Central memory CD8-positive, alpha-beta T cell (primary cell): ENCODE results near the gene CCNI2.

Experiments used
- ATAC-seq: fragments of 150-1000 bp; cut with Tn5 transposase; replicated peaks from 2 replicates; pipeline ENCODE4 v1.10.0; 2022; ENCODE audit warnings: mild to moderate bottlenecking, moderate FRiP score, moderate number of reproducible peaks; ENCODE audit not compliant: poor library complexity, severe bottlenecking; ENCODE audit errors: extremely low read depth
- DNase-seq, 2 donors: peaks; one replicate each; pipeline ENCODE4 v3.0.0; 2021; ENCODE audit warnings: low spot score in 2 of 2
- H3K27ac Mint-ChIP-seq: one replicate; pipeline ENCODE4 v1.8.0; 2022; ENCODE audit warnings: low read depth, mild to moderate bottlenecking, moderate library complexity, mixed read lengths
- H3K27me3 Mint-ChIP-seq: one replicate; pipeline ENCODE4 v1.8.0; 2022; ENCODE audit warnings: mixed read lengths
- H3K36me3 Mint-ChIP-seq: one replicate; pipeline ENCODE4 v1.8.0; 2022; ENCODE audit warnings: mild to moderate bottlenecking, moderate library complexity, mixed read lengths; ENCODE audit not compliant: insufficient read depth
- H3K4me1 Mint-ChIP-seq: one replicate; pipeline ENCODE4 v1.8.0; 2022; ENCODE audit warnings: mixed read lengths
- H3K4me3 Mint-ChIP-seq: one replicate; pipeline ENCODE4 v1.8.0; 2022; ENCODE audit warnings: mild to moderate bottlenecking, moderate library complexity, mixed read lengths
- H3K9me3 Mint-ChIP-seq: one replicate; pipeline ENCODE4 v1.8.0; 2022; ENCODE audit warnings: mixed read lengths

The CCNI2 gene

DNA sequence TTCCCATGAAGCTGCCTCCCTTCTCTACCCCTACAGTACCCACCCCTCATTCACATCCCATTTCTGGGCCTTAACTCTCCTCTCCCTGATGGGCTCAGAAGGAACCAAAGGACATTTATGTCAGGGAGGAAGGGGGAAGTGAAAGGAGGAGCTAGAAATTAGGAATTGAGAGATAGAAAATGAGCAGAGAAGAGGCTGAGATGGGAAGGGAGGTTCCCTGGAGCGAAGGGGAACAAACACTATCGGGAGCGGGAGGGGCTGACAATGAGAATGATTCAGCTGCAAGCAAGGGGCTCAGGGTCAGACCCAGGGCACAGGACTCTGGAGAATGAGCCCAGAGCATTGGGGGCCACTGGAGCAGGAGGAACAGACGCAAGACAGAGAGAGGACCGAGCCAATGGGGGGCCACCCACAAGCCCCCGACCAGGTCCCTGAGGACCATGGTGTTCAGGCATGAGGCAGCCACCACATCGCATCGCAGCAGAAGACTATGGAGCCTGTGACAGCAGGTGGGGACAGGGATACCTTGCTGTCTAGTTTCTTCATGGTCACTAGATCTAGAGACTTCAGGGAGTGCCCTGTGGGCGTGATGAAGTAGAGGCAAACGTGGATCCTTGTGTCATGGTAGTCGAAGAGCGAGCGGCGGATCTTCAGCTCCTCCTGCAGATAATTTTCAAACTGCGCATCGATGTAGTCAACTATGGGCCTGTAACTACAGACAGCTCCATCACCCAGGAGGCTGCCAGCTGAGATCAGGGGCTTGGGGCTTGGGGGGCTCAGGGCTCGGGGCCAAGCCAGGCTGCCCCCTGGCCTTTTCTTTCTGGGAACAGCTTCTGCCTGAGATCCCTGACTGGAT, 16.2 kb downstream of the CCNI2 start:
- no peak for DNase-seq

DNA sequence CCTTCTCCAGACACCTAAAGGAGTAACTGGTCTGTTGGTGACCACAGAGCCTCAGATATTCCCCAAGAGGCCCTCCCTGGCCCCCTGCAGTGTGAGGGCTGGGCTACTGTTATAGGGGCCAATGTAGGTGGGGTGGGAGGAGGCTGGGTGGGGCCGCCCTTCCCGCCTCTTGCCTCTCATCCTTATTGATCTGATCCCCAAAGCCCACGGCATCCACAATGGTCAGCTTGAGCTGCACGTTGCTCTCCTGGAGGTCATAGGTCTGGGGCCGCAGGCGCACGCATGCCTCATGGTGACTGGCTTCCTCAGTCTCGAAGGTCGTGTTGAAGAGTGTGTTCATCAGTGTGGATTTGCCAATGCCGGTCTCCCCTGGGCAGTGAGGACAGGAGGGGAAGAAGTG, 16.8 kb downstream of the CCNI2 start:
- Mint-ChIP-seq H3K27ac (no peak overlapping the region), H3K27me3 (no peaks in the 10 kb centered on the region), H3K4me3 (no peak overlapping the region), H3K4me1 (peaks cover 8% of the 10 kb centered on the region), H3K36me3 (peaks cover 2% of the 10 kb centered on the region), H3K9me3 (no peaks in the 10 kb centered on the region)
- DNase-seq (no peak), ATAC-seq (no peak)

More for the DNA sequence above, 16.2 kb downstream of the CCNI2 start:
- Mint-ChIP-seq H3K9me3 (no peaks in the 10 kb centered on the region), H3K36me3 (peaks cover 4% of the 10 kb centered on the region), H3K27me3 (no peaks in the 10 kb centered on the region), H3K4me1 (peaks cover 8% of the 10 kb centered on the region), H3K27ac (no peak overlapping the region), H3K4me3 (no peak overlapping the region)
- ATAC-seq: no peak

DNA sequence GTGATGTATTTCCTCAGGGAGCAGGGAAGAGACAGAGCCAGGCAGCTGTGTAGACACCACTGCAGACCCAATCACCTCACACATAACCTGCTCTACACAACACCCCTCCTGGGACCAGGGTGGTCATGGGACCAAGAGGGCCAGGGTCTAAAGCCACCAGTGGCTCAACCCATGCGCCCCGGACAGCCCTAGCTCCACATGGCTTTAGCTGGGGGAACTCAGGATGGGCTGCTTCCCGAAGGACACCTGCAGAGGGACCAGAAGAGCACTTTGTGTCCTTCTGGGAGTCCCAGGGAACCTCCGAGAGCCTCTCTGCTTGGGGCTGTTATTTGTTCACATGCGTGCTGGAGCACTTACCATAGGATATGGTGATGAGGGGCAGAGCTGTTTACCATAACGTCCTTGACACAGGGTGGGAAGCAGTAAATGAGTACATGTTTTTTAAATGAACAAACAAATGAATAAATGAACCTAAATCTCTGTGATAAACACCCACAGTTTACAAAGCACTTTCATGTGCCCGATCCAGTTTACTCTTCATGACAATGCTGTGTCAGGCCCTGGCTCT, 17.5 kb downstream of the CCNI2 start:
- no peak overlapping the region for H3K4me3 Mint-ChIP-seq
- no peak for DNase-seq
- peaks cover 8% of the 10 kb centered on the region for H3K4me1 Mint-ChIP-seq
- no peak for ATAC-seq
- H3K9me3 Mint-ChIP-seq: no peaks in the 10 kb centered on the region
- no peak overlapping the region for H3K27ac Mint-ChIP-seq
- H3K36me3 Mint-ChIP-seq: peaks cover 2% of the 10 kb centered on the region
- H3K27me3 Mint-ChIP-seq: no peaks in the 10 kb centered on the region

- H3K27me3 Mint-ChIP-seq: no peaks in the 10 kb centered on the region
- no peak overlapping the region for H3K27ac Mint-ChIP-seq
- peaks cover 2% of the 10 kb centered on the region for H3K36me3 Mint-ChIP-seq
- DNase-seq (no peak), ATAC-seq (no peak)
- H3K4me3 Mint-ChIP-seq: no peak overlapping the region
- no peaks in the 10 kb centered on the region for H3K9me3 Mint-ChIP-seq
- H3K4me1 Mint-ChIP-seq: peaks cover 8% of the 10 kb centered on the region
These were observed 18.2 kb downstream of the CCNI2 start for GRCh38 chr5:132765311-132766019.

DNA sequence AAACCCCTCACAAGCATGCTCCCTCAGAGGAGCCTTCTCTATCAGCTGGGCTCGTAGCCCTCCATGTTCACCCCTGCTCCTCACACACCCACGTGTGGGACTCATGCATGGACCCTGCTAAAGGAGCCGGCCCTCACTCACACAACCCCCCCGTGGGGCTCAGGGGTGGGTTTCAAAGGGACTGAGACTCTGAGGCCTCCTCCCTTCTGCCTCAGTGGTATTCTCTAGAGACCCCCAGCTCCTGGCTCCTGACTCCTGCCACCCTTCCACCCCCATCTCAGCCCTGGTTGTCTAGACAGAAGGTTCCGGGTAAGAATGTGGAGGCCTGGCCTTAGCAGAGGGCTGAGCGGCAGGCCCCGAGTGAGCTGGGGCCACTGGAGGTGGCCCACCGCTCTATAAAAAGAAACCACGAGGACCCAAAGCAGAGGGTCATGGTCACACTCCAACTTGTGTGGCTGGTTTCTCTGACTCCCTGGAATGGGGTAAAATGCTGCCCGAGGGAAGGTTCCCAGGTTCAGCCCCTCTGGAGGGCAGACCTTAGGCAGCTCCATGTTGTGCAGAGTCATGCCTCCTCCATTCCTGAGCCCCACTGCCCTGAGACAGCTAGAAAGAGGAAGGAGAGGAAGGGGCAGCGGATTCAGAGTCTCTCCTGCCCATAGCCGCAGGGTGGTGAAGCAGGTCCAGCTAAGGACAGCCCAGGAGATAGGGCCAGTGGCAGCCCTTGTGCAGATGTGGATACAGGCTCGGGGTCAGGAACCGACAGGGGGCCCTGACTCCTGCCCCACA, 19.0 kb downstream of the CCNI2 start:
- H3K4me1 Mint-ChIP-seq: peaks cover 8% of the 10 kb centered on the region
- no peak for ATAC-seq
- no peak overlapping the region for H3K27ac Mint-ChIP-seq
- DNase-seq: no peak
- peaks cover 2% of the 10 kb centered on the region for H3K36me3 Mint-ChIP-seq
- H3K9me3 Mint-ChIP-seq: no peaks in the 10 kb centered on the region
- no peak overlapping the region for H3K4me3 Mint-ChIP-seq
- H3K27me3 Mint-ChIP-seq: no peaks in the 10 kb centered on the region

GRCh38 chr5:132766806-132767055, 19.5 kb downstream of the CCNI2 start:
- H3K27ac Mint-ChIP-seq: no peak overlapping the region
- ATAC-seq: no peak
- DNase-seq: no peak
- H3K4me1 Mint-ChIP-seq: peaks cover 8% of the 10 kb centered on the region
- no peaks in the 10 kb centered on the region for H3K27me3 Mint-ChIP-seq
- no peaks in the 10 kb centered on the region for H3K9me3 Mint-ChIP-seq
- H3K36me3 Mint-ChIP-seq: peaks cover 2% of the 10 kb centered on the region
- no peak overlapping the region for H3K4me3 Mint-ChIP-seq

DNA sequence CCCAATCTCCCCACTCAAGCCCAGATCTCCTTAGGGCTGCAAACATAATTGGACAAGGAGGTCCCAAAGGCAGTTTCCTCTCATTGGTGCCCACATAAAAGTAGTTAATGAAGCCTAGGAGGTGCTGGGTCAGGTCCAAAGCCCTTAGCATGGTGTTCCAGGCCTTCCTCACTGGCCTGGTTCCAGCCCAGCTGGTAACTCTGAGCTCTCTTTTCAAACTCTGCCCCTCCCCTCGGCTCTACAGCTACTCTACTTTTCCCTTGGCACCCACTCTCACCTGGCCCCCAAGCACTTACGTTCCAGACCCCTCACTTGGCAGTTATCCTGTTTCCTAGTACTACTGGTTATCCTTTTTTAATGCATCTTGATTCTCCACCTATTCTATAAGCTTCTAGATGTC, 19.9 kb downstream of the CCNI2 start:
- Mint-ChIP-seq H3K4me3 (no peak overlapping the region), H3K9me3 (no peaks in the 10 kb centered on the region), H3K27ac (no peak overlapping the region), H3K27me3 (no peaks in the 10 kb centered on the region), H3K4me1 (peaks cover 8% of the 10 kb centered on the region), H3K36me3 (peaks cover 2% of the 10 kb centered on the region)
- ATAC-seq: no peak
- no peak for DNase-seq

DNA sequence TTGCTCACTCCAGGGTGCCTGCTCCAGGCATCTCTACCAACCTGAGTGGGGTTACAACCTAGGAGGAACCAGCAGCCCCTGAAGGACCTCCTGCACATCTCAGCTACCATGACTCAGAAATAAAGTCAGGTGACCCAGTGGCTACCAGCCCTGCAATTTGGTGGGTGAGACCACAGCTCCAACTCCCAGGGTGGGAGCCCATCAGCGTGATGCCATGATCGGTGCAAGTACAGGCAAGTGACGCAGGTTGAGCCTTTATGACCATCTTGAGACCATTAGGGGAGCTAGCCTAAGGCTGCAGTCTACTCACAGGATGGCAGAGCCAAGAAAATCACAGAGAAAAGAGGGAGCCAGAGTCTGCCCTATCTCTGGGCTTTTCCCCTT, 21.3 kb downstream of the CCNI2 start:
- Mint-ChIP-seq H3K9me3 (no peaks in the 10 kb centered on the region), H3K4me3 (no peak overlapping the region)

GRCh38 chr5:132770476-132771159, 23.4 kb downstream of the CCNI2 start:
- no peak overlapping the region for H3K27ac Mint-ChIP-seq
- ATAC-seq (no peak), DNase-seq (no peak)
- peaks cover 25% of the 10 kb centered on the region for H3K4me1 Mint-ChIP-seq
- H3K27me3 Mint-ChIP-seq: no peaks in the 10 kb centered on the region
- H3K4me3 Mint-ChIP-seq: no peak overlapping the region
- no peaks in the 10 kb centered on the region for H3K9me3 Mint-ChIP-seq
- no peaks in the 10 kb centered on the region for H3K36me3 Mint-ChIP-seq

More for the DNA sequence above, 21.3 kb downstream of the CCNI2 start:
- Mint-ChIP-seq H3K36me3 (peaks cover 2% of the 10 kb centered on the region), H3K27me3 (no peaks in the 10 kb centered on the region), H3K4me1 (peaks cover 9% of the 10 kb centered on the region), H3K27ac (no peak overlapping the region)
- ATAC-seq (no peak), DNase-seq (no peak)

- DNase-seq: no peak
- no peaks in the 10 kb centered on the region for H3K27me3 Mint-ChIP-seq
- H3K4me3 Mint-ChIP-seq: no peak overlapping the region
- no peaks in the 10 kb centered on the region for H3K36me3 Mint-ChIP-seq
- H3K4me1 Mint-ChIP-seq: peaks cover 31% of the 10 kb centered on the region
- no peaks in the 10 kb centered on the region for H3K9me3 Mint-ChIP-seq
- peak overlapping the region; percentile 35 for H3K27ac Mint-ChIP-seq
- ATAC-seq: no peak
These were observed 24.3 kb downstream of the CCNI2 start for GRCh38 chr5:132771503-132771998.

GRCh38 chr5:132772291-132773070, 25.3 kb downstream of the CCNI2 start:
- no peaks in the 10 kb centered on the region for H3K27me3 Mint-ChIP-seq
- DNase-seq (no peak), ATAC-seq (no peak)
- H3K4me3 Mint-ChIP-seq: no peak overlapping the region
- no peaks in the 10 kb centered on the region for H3K36me3 Mint-ChIP-seq
- no peaks in the 10 kb centered on the region for H3K9me3 Mint-ChIP-seq
- no peak overlapping the region for H3K27ac Mint-ChIP-seq
- peaks cover 25% of the 10 kb centered on the region for H3K4me1 Mint-ChIP-seq
